Breast epithelium (tissue), 4 donors: ENCODE results near the gene LEPROT. TPM values are rescaled to one million over a fixed set of nuclear protein-coding genes. Genes with fewer than 3 reads are reported as not detected.

ENCODE experiments used
- DNase-seq, 2 donors: peaks; one replicate each; pipeline ENCODE4 v3.0.0-alpha.2; 2019; ENCODE audit warnings: low spot score in 2 of 2
- H3K27ac ChIP-seq, 2 donors: fragments of 200-600 bp; sonication (generic) in 1 of 2; one replicate each; pipeline ENCODE4 v1.5.1; 2016 to 2019; ENCODE audit warnings: mild to moderate bottlenecking in 1 of 2
- H3K27me3 ChIP-seq, 2 donors: fragments of 200-600 bp; sonication (generic) in 1 of 2; one replicate each; pipeline versions ENCODE4 v1.5.1 to v1.6.0; 2017 to 2019; ENCODE audit warnings: control low read depth in 1 of 2, mild to moderate bottlenecking in 1 of 2
- H3K36me3 ChIP-seq: fragments of 200-600 bp; one replicate; pipeline ENCODE4 v1.5.1; 2019
- H3K4me1 ChIP-seq, 2 donors: fragments of 200-600 bp; sonication (generic); one replicate each; pipeline ENCODE4 v1.5.1; 2016 to 2019; ENCODE audit warnings: control low read depth in 1 of 2
- H3K4me3 ChIP-seq, 3 donors: fragments of 200-600 bp; sonication (generic); 1 replicate in 2 of 3; 2 replicates in 1 of 3; pipeline ENCODE4 v1.5.1; 2016 to 2019; ENCODE audit warnings: mild to moderate bottlenecking in 3 of 3, moderate library complexity in 2 of 3
- H3K9me3 ChIP-seq, 2 donors: fragments of 200-600 bp; sonication (generic) in 1 of 2; one replicate each; pipeline ENCODE4 v1.5.1; 2016 to 2019; ENCODE audit warnings: control low read depth in 1 of 2
- POLR2A ChIP-seq: fragments of 450-650 bp; IDR thresholded peaks from one replicate; pipeline ENCODE4 v1.6.1; 2016; ENCODE audit warnings: antibody characterized with exemption, mild to moderate bottlenecking, moderate library complexity
- POLR2AphosphoS5 ChIP-seq, 3 donors: sonication (generic); formaldehyde crosslinking; IDR thresholded peaks; one replicate each; pipeline ENCODE4 v1.6.1; 2017; ENCODE audit warnings: antibody characterized with exemption in 3 of 3
- intact Hi-C: fragments of 100-400 bp; cut with DNase I; formaldehyde crosslinking; loops from one replicate; pipeline ENCODE4 v1.15.1; 2023; ENCODE audit warnings: low total_unique reads
- total RNA-seq, 3 donors: library from RNA; depleted of rRNA; stranded (reverse); fragments of >200 nt; gene quantifications; one replicate each; pipeline ENCODE4 v1.1.0, GENCODE V29; 2016
- TF ChIP-seq, protein P1 (sequence below), 3 donors: fragments of 450-650 bp; IDR thresholded peaks; one replicate each; pipeline ENCODE4 v1.5.1; 2016 to 2017; ENCODE audit warnings: antibody characterized with exemption in 3 of 3, mild to moderate bottlenecking in 3 of 3, moderate library complexity in 3 of 3

LEPROT gene
- total RNA-seq, 3 donors from 2014 or later: 71.1 to 103 (median 75.5) TPM

GRCh38 chr1:65421351-65422025, 1.0 kb downstream of the LEPROT start:
- Histone ChIP-seq H3K9me3 (no peaks in the 10 kb centered on the region), H3K36me3 (peaks cover 4% of the 10 kb centered on the region), H3K27ac (peak overlapping the region; percentile 93 to 99), H3K27me3 (no peaks in the 10 kb centered on the region), H3K4me1 (peaks cover 0 to 24% of the 10 kb centered on the region in 2 donors), H3K4me3 (peak overlapping the region; percentile 72 to 92 (median 88))
- TF ChIP-seq, protein P1, sequence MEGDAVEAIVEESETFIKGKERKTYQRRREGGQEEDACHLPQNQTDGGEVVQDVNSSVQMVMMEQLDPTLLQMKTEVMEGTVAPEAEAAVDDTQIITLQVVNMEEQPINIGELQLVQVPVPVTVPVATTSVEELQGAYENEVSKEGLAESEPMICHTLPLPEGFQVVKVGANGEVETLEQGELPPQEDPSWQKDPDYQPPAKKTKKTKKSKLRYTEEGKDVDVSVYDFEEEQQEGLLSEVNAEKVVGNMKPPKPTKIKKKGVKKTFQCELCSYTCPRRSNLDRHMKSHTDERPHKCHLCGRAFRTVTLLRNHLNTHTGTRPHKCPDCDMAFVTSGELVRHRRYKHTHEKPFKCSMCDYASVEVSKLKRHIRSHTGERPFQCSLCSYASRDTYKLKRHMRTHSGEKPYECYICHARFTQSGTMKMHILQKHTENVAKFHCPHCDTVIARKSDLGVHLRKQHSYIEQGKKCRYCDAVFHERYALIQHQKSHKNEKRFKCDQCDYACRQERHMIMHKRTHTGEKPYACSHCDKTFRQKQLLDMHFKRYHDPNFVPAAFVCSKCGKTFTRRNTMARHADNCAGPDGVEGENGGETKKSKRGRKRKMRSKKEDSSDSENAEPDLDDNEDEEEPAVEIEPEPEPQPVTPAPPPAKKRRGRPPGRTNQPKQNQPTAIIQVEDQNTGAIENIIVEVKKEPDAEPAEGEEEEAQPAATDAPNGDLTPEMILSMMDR (IDR thresholded peaks at IDR 0.05): no peak
- TF ChIP-seq POLR2A (no peak), POLR2AphosphoS5 (IDR thresholded peaks at IDR 0.05) (no peak)
- intact Hi-C loops: no loop called here
- DNase-seq: no peak

DNA sequence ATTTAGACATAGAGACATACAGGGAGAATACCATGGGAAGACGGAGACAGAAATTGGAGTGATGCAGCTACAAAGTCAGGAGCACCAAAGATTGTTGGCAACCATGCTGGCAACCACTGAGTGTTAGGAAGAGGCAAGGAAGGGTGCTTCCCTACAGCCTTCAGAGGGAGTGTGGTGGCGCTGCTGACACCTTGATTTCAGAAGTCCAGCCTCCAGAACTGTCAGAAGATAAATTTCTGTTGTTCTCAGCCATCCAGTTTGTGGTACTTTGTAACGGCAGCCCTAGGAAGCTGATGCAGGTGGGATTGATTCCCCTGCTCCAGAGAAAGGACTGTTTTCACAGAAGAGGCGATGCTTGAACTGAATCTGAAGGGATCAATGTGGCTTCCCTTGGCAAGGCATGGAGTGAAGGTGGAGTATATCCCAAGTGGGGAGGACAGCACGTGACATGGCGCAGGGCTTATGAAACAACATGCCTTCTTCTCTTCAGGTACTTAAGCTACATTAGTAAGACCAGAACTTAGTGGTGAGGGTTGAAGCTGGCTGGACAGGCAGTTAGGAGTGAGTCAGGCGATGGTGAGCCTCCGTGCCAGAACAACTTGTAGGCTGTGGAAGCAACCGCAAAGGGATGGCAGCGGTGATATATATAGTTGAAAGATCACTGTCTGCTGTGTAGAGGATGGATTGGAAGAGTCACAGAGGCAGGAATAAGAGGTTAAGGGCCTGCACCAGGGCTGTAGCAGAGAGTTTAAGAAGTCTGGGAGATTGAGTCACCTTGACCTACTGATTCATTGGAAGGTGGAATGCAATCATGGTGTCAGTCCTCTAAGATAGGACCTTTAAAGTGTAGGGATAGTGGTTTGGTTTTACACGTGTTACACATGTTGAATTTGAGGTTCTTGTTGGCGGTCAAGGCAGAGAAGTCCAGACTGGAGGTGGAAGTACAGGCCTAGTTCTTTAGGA, 2.1 kb downstream of the LEPROT start:
- DNase-seq: no peak
- TF ChIP-seq, protein P1 (IDR thresholded peaks at IDR 0.05): no peak
- TF ChIP-seq POLR2AphosphoS5 (IDR thresholded peaks at IDR 0.05) (no peak), POLR2A (no peak)
- Histone ChIP-seq H3K27me3 (no peaks in the 10 kb centered on the region), H3K36me3 (peaks cover 4% of the 10 kb centered on the region), H3K4me3 (peak overlapping the region; percentile 72 to 92 (median 88)), H3K9me3 (no peaks in the 10 kb centered on the region), H3K27ac (peak overlapping the region; percentile 93 to 99), H3K4me1 (peaks cover 0 to 24% of the 10 kb centered on the region in 2 donors)
- intact Hi-C loops: no loop called here

GRCh38 chr1:65423884-65424572, 3.6 kb downstream of the LEPROT start:
- no peak for TF ChIP-seq POLR2AphosphoS5 (IDR thresholded peaks at IDR 0.05)
- TF ChIP-seq, protein P1 (IDR thresholded peaks at IDR 0.05): no peak
- TF ChIP-seq POLR2A: no peak
- H3K27ac ChIP-seq: peak overlapping the region; percentile 53 to 64
- no peaks in the 10 kb centered on the region for H3K27me3 ChIP-seq
- peak overlapping the region in 1 of 3 donors; percentile 4 for H3K4me3 ChIP-seq
- no peaks in the 10 kb centered on the region for H3K9me3 ChIP-seq
- peaks cover 0 to 24% of the 10 kb centered on the region in 2 donors for H3K4me1 ChIP-seq
- intact Hi-C loops: no loop called here
- no peak for DNase-seq
- H3K36me3 ChIP-seq: peaks cover 4% of the 10 kb centered on the region

DNA sequence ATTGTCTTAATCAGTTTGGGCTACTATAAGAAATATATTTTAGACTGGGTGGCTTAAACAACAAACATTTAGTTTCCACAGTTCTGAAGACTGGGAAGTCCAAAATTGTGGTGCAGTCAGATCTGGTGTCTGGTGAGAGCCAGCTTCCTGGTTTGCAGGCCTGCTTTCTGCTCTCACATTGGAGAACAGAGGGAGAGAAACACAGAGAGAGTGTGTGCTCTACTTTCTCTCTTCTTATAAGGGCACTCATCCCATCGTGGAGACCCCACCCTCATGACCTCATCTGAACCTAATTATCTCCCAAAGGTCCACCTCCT, 4.1 kb downstream of the LEPROT start:
- TF ChIP-seq POLR2A: no peak
- TF ChIP-seq, protein P1 (IDR thresholded peaks at IDR 0.05): no peak
- TF ChIP-seq POLR2AphosphoS5 (IDR thresholded peaks at IDR 0.05): no peak
- Histone ChIP-seq H3K36me3 (peaks cover 4% of the 10 kb centered on the region), H3K4me3 (no peak overlapping the region), H3K27ac (peak overlapping the region; percentile 53 to 64), H3K4me1 (peaks cover 0 to 24% of the 10 kb centered on the region in 2 donors), H3K27me3 (no peaks in the 10 kb centered on the region), H3K9me3 (no peaks in the 10 kb centered on the region)
- no peak for DNase-seq
- intact Hi-C loops: no loop called here
